GM23248 (cell line): ENCODE results near the gene RBMX. TPM values are rescaled to one million over a fixed set of nuclear protein-coding genes. Genes with fewer than 3 reads are reported as not detected.

Experiments
- DNase-seq: peaks from one replicate; pipeline ENCODE4 v3.0.0-alpha.2; 2015
- H2AFZ ChIP-seq: fragments of 200-600 bp; sonication (generic); 2 replicates; pipeline ENCODE4 v1.6.1; 2016; ENCODE audit warnings: antibody characterized with exemption
- H3F3A ChIP-seq: fragments of 200-600 bp; sonication (generic); 2 replicates; pipeline ENCODE4 v1.6.1; 2016; ENCODE audit warnings: mild to moderate bottlenecking, antibody characterized with exemption, mixed run types; ENCODE audit not compliant: insufficient read depth
- H3K27ac ChIP-seq: fragments of 200-600 bp; sonication (generic); 2 replicates; pipeline ENCODE4 v1.5.1; 2016; ENCODE audit warnings: mild to moderate bottlenecking
- H3K27me3 ChIP-seq: fragments of 200-600 bp; sonication (generic); replicated peaks from 2 replicates; pipeline ENCODE4 v1.6.1; 2016; ENCODE audit warnings: mild to moderate bottlenecking; ENCODE audit not compliant: insufficient read depth
- H3K36me3 ChIP-seq: fragments of 200-600 bp; sonication (generic); 2 replicates; pipeline ENCODE4 v1.6.1; 2016; ENCODE audit warnings: low read depth, mild to moderate bottlenecking
- H3K4me1 ChIP-seq: fragments of 200-600 bp; sonication (generic); 2 replicates; pipeline ENCODE4 v1.6.1; 2016; ENCODE audit warnings: mild to moderate bottlenecking; ENCODE audit not compliant: insufficient read depth
- H3K4me2 ChIP-seq: fragments of 200-600 bp; sonication (generic); one replicate; pipeline ENCODE4 v1.6.1; 2016; ENCODE audit warnings: mild to moderate bottlenecking; ENCODE audit not compliant: unreplicated experiment
- H3K4me3 ChIP-seq: fragments of 200-600 bp; sonication (generic); 2 replicates; pipeline ENCODE4 v1.5.1; 2016; ENCODE audit warnings: mild to moderate bottlenecking
- H3K79me2 ChIP-seq: fragments of 200-600 bp; sonication (generic); 2 replicates; pipeline ENCODE4 v1.6.1; 2016; ENCODE audit warnings: mild to moderate bottlenecking; ENCODE audit not compliant: insufficient read depth
- H3K9ac ChIP-seq: fragments of 200-600 bp; sonication (generic); 2 replicates; pipeline ENCODE4 v1.6.1; 2016; ENCODE audit warnings: mild to moderate bottlenecking
- H3K9me2 ChIP-seq: fragments of 200-600 bp; sonication (generic); 2 replicates; pipeline ENCODE4 v1.6.1; 2016; ENCODE audit warnings: mixed run types, mild to moderate bottlenecking, moderate library complexity; ENCODE audit not compliant: insufficient read depth
- H3K9me3 ChIP-seq: fragments of 200-600 bp; sonication (generic); one replicate; pipeline ENCODE4 v1.6.1; 2017; ENCODE audit warnings: low read depth
- H4K20me1 ChIP-seq: fragments of 200-600 bp; sonication (generic); 2 replicates; pipeline ENCODE4 v1.6.0; 2016; ENCODE audit not compliant: insufficient read depth
- EZH2 ChIP-seq: fragments of 200-600 bp; sonication (generic); IDR thresholded peaks from 2 replicates; pipeline ENCODE4 v1.6.1; 2018; ENCODE audit warnings: antibody characterized with exemption, mild to moderate bottlenecking; ENCODE audit not compliant: insufficient read depth, poor library complexity, severe bottlenecking
- EZH2phosphoT487 ChIP-seq: fragments of 200-600 bp; sonication (generic); IDR thresholded peaks from 2 replicates; pipeline ENCODE4 v1.6.1; 2018; ENCODE audit warnings: antibody characterized with exemption, moderate library complexity, mild to moderate bottlenecking, low read depth; ENCODE audit not compliant: insufficient read depth
- WGBS, 2 experiments: methylation state at CpG; one replicate each; pipeline ENCODE4 v1.1.6; 2015 to 2017; ENCODE audit warnings: low lambda C conversion rate in 2 of 2, low coverage in 1 of 2; ENCODE audit errors: missing lambda C conversion rate in 2 of 2; 5-methylcytosine and 5-hydroxymethylcytosine counted together
- in situ Hi-C: fragments of 300-500 bp; cut with MboI; formaldehyde crosslinking; loops from 2 replicates; pipeline ENCODE4 v1.15.0; 2020
- polyA plus RNA-seq: library from polyadenylated mRNA; unstranded; fragments of >200 nt; fragmentation: Nextera tagmentation; extraction: Ambion mirVana; gene quantifications from 2 replicates; pipeline ENCODE4 v1.2.1, GENCODE V29; 2016
- total RNA-seq: library from RNA; depleted of rRNA; stranded (reverse); fragments of >200 nt; shearing (Covaris generic); gene quantifications from 2 replicates; pipeline ENCODE4 v1.2.3, GENCODE V29; 2014

Gene RBMX
- total and polyA plus RNA-seq, 2 experiments from 2014 or later = 82.5 to 217 TPM

DNA sequence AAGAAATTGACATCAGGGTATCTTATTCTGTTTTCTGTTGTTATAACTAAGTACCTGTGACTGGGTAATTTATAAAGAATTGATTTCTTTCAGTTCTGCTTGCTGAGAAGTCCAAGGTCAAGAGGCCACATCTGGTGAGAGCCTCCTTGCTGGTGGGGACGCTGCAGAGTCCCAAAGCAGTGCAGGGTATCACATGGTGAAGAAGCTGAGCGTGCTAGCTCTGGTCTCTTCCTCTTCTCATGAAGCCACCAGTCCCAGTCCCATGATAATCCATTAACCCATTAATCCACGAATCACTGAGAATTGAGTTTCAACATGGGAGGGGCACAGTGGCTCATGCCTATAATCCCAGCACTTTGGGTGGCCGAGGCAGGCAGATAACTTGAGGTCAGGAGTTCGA lies 18.0 kb downstream of the RBMX start:
- Histone ChIP-seq H3K36me3 (peaks cover 8% of the 10 kb centered on the region; the same call in 1 of the 2 replicates), H3K27ac (no peak overlapping the region), H3K9me3 (no peaks in the 10 kb centered on the region), H4K20me1 (no peaks in the 10 kb centered on the region), H3K27me3 (no peaks in the 10 kb centered on the region), H3K4me1 (no peaks in the 10 kb centered on the region), H3K9ac (no peak overlapping the region), H3K9me2 (no peaks in the 10 kb centered on the region), H3F3A (peaks cover 11% of the 10 kb centered on the region), H3K4me2 (no peak overlapping the region), H3K79me2 (peaks cover 22% of the 10 kb centered on the region), H3K4me3 (no peak overlapping the region), H2AFZ (no peak overlapping the region)
- WGBS, 2 experiments = 76 to 78% methylated on average over 4 to 5 of the region's 5 CpGs
- no peak for TF ChIP-seq EZH2phosphoT487
- no peak for TF ChIP-seq EZH2
- no peak for DNase-seq
- in situ Hi-C loops = no loop called here

DNA sequence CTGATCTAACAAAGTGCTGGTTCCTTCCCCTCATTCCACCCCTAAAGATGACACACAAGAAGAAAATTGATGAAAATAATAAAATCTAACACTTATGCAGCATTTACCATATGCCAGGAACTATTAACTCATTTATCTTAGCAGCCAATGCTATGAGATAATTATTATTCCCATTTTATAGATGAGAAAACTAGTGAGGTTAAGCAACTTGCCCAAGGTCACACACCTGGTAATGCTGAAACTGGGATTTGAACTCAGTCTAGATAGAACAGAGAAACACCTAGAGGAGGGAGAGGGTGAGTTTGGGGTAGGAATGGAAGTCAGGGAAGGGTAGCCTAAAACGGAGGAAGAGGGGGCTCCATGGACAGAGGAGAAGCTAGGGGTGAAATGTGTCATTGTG lies 18.6 kb downstream of the RBMX start:
- in situ Hi-C loops = no loop called here

DNA sequence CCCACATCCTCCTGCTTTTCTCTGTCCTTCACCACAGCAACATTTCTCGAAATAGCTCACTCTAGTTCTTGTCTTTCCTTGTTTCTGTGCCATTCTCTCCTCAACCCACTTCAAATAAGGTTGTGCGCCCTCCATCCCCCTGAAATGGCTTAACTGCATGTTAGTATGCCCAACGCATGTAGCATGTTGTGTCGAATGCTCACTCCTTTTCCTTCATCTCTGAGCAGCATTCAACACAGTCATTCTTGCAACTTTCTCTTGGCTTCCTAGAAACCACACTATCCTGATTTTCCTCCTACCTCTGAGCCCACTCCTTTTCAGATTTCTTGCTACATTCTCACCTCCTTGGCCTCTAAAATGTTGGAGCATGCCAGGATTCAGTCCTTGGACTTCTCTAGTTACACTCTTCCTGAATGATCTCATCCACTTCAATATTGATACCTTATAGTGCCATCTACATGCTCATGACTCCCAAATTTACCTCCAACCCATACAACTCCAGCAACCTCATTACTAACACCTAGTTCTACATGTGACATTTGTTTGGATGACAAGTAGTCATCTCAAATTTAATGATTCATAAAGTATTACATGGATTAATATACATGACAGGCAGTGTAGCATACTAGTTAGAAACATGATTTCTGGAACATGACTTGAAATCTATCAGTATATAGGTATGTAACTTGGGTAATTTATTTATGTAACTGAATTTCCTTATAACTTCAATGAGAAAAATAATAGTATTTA lies 22.3 kb downstream of the RBMX start:
- WGBS, 2 experiments = 99 to 100% methylated on average over 4 of the region's 4 CpGs
- Histone ChIP-seq H2AFZ (no peak overlapping the region), H3F3A (no peaks in the 10 kb centered on the region), H3K9ac (no peak overlapping the region), H3K4me1 (no peaks in the 10 kb centered on the region), H3K9me3 (no peaks in the 10 kb centered on the region), H3K79me2 (no peaks in the 10 kb centered on the region), H3K27me3 (no peaks in the 10 kb centered on the region), H3K36me3 (peaks cover 3% of the 10 kb centered on the region; the same call in 1 of the 2 replicates), H4K20me1 (no peaks in the 10 kb centered on the region), H3K4me3 (no peak overlapping the region), H3K27ac (no peak overlapping the region), H3K9me2 (no peaks in the 10 kb centered on the region), H3K4me2 (no peak overlapping the region)
- no peak for DNase-seq
- TF ChIP-seq EZH2phosphoT487 = no peak
- TF ChIP-seq EZH2 = no peak
- in situ Hi-C loops = no loop called here

More for the DNA sequence above, 18.6 kb downstream of the RBMX start:
- no peak overlapping the region for H2AFZ ChIP-seq
- H3K79me2 ChIP-seq = peaks cover 17% of the 10 kb centered on the region
- H3K4me1 ChIP-seq = no peaks in the 10 kb centered on the region
- no peaks in the 10 kb centered on the region for H3K27me3 ChIP-seq
- H3K4me2 ChIP-seq = no peak overlapping the region
- no peak overlapping the region for H3K4me3 ChIP-seq
- no peak for DNase-seq
- TF ChIP-seq EZH2 = no peak
- TF ChIP-seq EZH2phosphoT487 = no peak
- no peaks in the 10 kb centered on the region for H3K9me3 ChIP-seq
- peaks cover 4% of the 10 kb centered on the region; the same call in 1 of the 2 replicates for H3F3A ChIP-seq
- H3K9me2 ChIP-seq = no peaks in the 10 kb centered on the region
- 100% methylated on average over 1 of the region's 1 CpG for WGBS, 2 experiments
- H3K9ac ChIP-seq = no peak overlapping the region
- peaks cover 3% of the 10 kb centered on the region; the same call in 1 of the 2 replicates for H3K36me3 ChIP-seq
- no peaks in the 10 kb centered on the region for H4K20me1 ChIP-seq
- no peak overlapping the region for H3K27ac ChIP-seq

DNA sequence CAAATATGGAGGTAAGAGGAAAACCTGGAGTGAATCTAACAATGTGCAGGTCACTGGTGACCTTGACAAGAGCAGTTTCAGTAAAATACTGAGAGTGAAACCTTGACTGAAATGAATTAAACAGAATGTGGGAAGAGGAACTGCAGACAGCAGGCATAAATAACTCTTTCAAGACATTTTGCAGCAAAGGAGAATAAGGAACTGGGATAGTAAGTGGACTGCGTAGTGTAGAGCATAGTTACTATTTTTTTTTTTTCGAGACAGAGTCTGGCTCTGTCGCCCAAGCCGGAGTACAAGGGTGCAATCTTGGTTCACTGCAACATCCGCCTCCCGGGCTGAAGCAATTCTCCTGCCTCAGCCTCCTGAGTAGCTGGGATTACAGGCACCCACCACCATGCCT lies 24.0 kb downstream of the RBMX start:
- no peak overlapping the region for H3K9ac ChIP-seq
- H3K9me3 ChIP-seq = no peaks in the 10 kb centered on the region
- no peaks in the 10 kb centered on the region for H3K79me2 ChIP-seq
- H2AFZ ChIP-seq = no peak overlapping the region
- no peaks in the 10 kb centered on the region for H3K4me1 ChIP-seq
- H3K27me3 ChIP-seq = no peaks in the 10 kb centered on the region
- peaks cover 3% of the 10 kb centered on the region; the same call in 1 of the 2 replicates for H3K36me3 ChIP-seq
- WGBS, 2 experiments = 98% methylated on average over 6 of the region's 6 CpGs
- in situ Hi-C loops = no loop called here
- H3K4me3 ChIP-seq = no peak overlapping the region
- no peak overlapping the region for H3K27ac ChIP-seq
- no peaks in the 10 kb centered on the region for H4K20me1 ChIP-seq
- no peak for DNase-seq
- no peak for TF ChIP-seq EZH2phosphoT487
- no peak for TF ChIP-seq EZH2
- no peak overlapping the region for H3K4me2 ChIP-seq
- H3K9me2 ChIP-seq = no peaks in the 10 kb centered on the region
- H3F3A ChIP-seq = no peaks in the 10 kb centered on the region
